Globus pallidus (tissue), 1 donor: ENCODE data around the gene MEGF11.
A peak's percentile ranks its signal among the peaks of the same experiment; 100 is the strongest.
"Not testable (repeated sequence)": the region's sequence is repeated elsewhere in the genome, so short reads cannot be mapped to it uniquely, and the experiment has no call there.

Source experiments
- DNase-seq: peaks from one replicate; pipeline ENCODE4 v3.0.0-alpha.2; 2015; ENCODE audit warnings: low spot score

MEGF11 gene

DNA sequence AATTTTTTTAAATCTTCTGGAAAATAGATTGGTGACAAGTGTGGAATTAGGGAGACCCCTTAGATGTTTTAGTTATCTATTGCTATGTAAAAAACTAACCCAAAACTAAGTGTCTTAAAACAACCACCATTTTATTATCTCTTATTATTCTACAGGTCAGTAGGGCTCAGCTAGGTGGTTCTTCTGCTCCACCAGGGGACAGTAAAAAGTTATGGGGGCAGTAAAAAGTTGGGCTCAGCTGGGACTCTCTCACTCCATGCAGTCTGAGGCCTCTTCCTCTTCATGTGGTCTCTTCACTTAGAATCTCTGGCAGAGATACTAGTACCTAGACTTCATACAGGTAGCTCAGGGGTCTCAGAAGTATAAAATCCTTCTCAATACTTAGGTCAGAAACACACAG lies 21.8 kb upstream of the MEGF11 start:
- no peak for DNase-seq

DNA sequence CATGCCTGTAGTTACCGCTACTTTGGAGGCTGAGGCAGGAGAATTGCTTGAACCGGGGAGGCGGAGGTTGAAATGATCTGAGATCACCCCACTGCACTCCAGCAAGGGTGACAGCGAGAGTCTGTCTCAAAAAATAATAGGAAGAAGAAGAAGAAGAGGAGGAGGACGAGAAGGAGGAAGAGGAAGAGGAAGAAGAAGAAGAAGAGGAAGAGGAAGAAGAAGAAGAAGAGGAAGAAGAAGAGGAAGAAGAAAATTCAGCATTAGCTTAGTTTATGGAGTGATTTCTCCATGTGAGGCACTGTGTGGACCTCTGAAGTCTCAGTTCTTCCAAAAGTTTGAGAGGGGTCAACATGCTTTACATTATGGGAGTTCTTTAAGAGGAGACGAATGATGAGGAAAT lies 17.4 kb upstream of the MEGF11 start:
- DNase-seq = no peak

GRCh38 chr15:66269326-66270090 lies 16.0 kb upstream of the MEGF11 start:
- DNase-seq = no peak

GRCh38 chr15:66264859-66265513 lies 11.4 kb upstream of the MEGF11 start:
- DNase-seq = no peak

DNA sequence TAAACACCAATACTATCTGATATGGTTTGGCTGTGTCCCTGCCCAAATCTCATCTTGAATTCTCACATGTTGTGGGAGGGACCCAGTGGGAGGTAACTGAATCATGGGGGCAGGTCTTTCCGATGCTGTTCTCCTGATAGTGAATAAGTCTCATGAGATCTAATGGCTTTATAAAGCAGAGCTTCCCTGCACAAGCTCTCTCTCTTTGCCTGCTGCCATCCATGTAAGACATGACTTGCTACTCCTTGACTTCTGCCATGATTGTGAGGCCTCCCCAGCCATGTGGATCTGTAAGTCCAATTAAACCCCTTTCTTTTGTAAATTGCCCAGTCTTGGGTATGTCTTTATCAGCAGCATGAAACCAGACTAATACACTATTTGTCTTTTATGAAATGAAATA lies 9.3 kb upstream of the MEGF11 start:
- not testable (repeated sequence) for DNase-seq

DNA sequence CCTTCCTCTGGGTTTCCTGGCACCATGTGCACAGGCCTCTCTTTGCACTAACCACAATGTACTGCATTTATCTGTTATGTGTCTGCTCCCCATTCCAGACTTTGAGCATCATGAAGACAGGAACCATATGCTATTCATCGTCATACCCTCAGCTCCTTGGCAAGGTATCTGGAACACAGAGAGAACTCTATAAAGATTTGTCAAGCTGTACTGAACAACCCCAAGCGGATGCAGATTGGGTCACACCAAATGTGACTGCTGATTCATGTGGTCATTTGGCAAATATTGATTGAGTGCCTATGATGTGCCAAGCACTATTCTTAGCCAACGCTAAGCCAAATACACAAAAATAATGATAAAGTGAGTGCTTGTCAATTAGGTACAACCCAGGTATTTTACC lies 7.5 kb upstream of the MEGF11 start:
- no peak for DNase-seq

- DNase-seq = no peak
Measured at GRCh38 chr15:66256692-66257091, 3.1 kb upstream of the MEGF11 start.

GRCh38 chr15:66254951-66255676 lies 1.6 kb upstream of the MEGF11 start:
- no peak for DNase-seq

DNA sequence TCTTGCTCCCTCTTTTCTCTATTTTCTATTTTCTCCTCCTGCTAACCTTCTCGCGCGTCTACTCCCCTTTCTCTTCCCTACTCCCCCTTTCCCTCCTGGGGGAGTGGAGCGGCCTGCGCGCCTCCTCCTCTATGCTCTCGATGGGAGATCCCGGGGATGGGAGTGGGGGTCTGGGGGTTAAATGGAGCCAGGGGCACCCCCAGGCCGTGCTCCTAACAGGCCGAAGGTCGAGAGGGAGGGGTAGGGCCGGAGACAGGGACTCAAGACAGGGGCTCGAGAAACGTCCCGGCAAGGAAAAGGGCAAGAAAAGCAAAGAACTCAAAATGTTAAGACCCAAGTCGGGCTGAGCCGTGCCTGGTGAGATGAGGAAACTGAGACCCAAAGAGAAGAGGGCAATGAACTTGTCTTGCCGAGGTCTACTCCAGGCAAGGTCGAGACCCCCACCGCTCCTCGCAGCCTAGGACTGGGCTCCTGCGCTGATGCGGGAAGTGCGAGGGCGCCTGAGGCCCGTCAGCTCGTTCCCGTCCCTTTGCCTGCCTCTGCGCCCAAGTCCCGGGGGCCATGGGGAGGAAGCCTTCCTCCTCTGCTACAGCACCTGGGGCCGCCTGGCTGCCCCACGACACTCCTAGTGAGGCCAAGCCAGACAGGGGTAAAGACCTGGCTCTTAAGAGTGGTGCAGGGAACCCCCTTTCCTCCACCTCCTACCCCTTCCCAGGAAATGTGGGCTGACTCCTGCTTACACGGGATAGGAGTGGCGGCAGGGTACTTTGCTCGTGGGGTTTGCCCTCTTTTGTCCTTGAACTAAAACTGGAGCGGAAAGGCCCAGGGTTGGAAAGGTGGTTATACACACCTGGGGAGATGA lies 770 bp upstream of the MEGF11 start:
- no peak for DNase-seq

GRCh38 chr15:66252685-66253417 lies 699 bp downstream of the MEGF11 start:
- no peak for DNase-seq

DNA sequence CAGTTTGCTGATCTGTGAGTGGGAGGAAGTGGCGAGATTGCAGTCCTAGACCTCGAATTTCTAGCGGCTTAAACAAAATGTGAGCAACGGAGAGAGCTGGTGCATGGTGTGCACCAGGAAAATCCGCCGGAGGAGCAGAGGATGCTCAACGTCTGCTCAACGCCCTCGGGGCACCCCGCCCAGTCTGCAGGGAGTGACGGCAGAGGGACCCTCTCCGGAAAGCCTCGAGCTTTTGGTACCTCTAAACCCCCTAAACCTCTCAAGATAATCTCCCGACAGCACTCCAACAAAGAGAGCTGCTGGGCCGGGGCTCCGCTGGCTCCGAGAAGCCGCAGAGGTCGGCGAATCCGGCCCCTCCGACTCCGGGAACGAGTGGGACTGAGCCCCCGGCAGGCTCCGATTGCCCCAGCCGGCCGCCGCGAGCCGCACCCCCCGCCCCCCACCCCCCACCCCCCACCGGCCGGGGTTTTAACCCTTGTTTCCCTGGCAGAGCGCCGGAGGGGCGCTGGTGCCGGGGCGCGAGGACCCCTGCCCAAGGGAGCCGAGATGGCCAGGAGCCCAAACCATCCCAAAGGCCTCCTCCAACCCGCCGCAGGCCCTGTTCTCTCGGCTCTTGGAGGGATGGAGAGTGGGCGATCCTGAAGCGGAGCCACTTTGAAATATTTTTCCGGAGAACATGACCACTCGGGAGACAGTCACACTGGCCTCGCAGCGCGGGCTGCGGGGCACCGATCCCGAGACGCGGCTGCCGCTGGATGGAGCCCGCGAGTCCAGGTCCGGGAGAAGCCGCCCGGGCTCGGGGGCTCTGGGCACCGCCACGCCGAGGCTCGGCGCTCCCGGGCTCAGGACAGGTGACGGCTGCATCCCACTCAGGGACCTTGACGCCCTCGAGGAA lies 1.5 kb downstream of the MEGF11 start:
- DNase-seq = peak; percentile 23

GRCh38 chr15:66251065-66251789 lies 2.3 kb downstream of the MEGF11 start:
- no peak for DNase-seq

DNA sequence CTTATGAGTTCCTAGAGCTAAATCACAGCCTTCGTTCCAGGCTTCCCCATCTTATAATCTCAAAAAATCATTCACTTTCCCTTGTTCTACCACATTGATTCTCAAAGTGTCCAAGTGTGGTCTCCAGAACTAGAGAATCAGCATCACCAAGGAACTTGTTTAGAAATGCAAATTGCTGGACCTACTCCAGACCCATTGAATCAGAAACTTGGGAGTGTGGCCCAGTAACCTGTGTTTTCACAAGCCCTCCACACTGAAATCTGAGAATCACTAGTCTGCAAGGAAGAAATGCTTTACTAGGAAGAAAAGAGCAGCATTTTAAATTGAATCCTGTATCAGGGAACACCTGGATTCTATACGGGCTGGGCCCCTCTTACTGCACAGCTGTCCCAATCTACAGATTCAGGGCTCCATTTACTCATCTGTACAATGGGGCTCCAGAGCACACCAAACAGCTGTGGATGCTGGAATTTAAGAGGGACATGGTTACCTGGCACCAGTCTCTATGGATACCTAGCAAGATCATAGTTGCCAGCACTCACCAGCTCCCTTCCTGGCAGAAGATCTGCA lies 3.9 kb downstream of the MEGF11 start:
- no peak for DNase-seq

- no peak for DNase-seq
Measured at GRCh38 chr15:66246937-66247336, 6.6 kb downstream of the MEGF11 start.

GRCh38 chr15:66245832-66246231 lies 7.7 kb downstream of the MEGF11 start:
- DNase-seq = not testable (repeated sequence)

DNA sequence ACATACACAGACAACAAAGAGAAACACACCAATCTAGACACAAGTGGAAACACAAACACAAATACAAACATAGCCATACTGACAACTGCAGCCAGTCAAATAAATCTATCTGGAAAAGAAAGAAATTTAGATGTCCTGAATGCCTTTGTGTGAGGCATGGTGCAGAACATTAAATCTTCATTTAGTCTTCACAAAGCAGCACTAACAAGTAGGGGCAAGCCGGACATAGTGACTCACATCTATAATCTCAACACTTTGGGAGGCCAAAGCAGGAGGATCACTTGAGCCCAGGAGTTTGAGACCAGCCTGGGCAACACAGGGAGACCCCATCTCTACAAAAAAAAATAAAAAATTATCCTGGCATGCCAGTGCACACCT lies 11.7 kb downstream of the MEGF11 start:
- DNase-seq = no peak

DNA sequence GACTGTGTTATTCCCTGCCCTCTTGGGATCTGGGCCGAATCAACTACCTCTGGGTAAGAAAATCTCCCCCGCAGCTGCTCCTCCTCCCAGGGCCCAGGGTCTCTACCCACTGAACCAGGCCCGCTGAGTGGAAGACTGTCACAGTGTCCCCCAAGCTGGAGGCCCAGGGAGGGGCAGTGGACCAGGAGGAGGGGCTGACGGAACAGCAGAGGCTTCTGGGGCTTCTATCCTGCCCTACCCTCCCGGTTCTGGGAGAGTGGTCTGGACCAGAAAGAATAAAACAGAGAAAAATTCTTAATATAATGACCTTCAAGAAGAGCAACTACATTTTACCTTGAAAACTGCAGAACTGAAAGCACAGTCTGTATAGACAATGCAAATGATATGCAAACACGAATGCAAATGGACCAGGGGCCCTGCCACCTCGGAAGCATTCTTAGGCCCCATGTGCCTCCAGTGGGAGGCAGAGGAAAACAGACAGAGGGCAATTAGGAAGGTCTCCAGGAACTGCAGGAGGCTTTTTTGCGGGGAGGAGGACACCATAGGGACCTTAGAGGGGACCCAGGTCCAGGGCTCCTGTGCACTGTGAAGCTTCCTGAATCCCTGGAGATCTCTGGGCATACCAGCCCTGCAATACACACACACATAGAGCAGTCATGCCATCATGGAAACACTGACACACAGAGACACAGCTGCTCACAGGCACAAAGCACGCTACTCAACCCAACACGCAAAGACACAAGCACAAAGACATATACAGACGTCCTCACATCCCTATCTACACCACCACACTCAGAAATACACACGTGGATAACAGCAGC lies 12.3 kb downstream of the MEGF11 start:
- no peak for DNase-seq

DNA sequence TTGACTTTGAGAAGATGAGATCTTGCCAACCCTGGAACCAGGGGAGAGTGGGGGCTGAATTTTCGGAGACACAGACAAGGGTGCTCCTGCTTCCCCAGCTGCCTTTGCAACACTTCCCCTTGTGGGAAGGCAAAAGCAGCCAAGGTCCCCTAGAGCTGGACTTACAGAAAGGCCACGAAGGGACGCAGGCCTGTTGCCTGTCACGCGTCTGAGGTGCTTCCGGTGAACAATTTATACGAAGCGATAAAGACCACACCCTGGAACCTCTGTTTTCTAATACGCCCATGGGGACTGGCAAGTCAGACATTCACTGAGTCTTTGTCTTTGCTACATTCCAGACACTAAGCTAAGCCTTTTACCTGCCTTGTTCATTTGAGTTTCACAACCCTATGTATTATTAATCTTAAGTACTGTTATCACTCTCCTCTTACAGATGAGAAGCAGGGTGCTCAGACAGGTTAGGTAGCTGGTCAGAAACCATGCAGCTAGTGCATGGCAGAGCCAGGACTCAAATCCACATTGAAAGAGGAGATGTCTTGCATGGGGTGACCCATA lies 13.2 kb downstream of the MEGF11 start:
- no peak for DNase-seq
